H1 (cell line): ENCODE measurements around the gene TLR9. TPM values are rescaled to one million over a fixed set of nuclear protein-coding genes. Genes with fewer than 3 reads are reported as not detected.

Source experiments
- CTCF ChIA-PET: fragments of 300-600 bp; sonication (Branson Sonifier 250); formaldehyde crosslinking; loops from one replicate; lab custom pipeline; 2021; ENCODE audit not compliant: partially characterized antibody; lab: Charles Lee
- POLR2A ChIA-PET: fragments of 300-600 bp; sonication (Branson Sonifier 250); formaldehyde crosslinking; loops from one replicate; lab custom pipeline; 2021; ENCODE audit warnings: inconsistent platforms; ENCODE audit not compliant: partially characterized antibody; lab: Charles Lee
- DNase-seq, 2 experiments: peaks; one replicate each; pipeline versions ENCODE4 v3.0.0 to v3.0.0-alpha.2; 2010 to 2022; ENCODE audit warnings: low spot score in 2 of 2, low read depth in 1 of 2, mixed read lengths in 1 of 2
- FAIRE-seq: peaks from 2 replicates; lab custom pipeline; 2011; peaks lifted over from hg19 to GRCh38; lab: Jason Lieb, UNC
- H2AFZ ChIP-seq: 2 replicates; pipeline ENCODE4 v1.8.1; 2012; ENCODE audit warnings: low read length, inconsistent platforms
- H2AK5ac ChIP-seq: 2 replicates; pipeline ENCODE4 v1.6.1; 2013; ENCODE audit warnings: low read depth, low read length
- H2BK120ac ChIP-seq: replicated peaks from 2 replicates; pipeline ENCODE3; 2013; ENCODE audit warnings: low read depth, low read length, inconsistent platforms
- H2BK12ac ChIP-seq: 2 replicates; pipeline ENCODE4 v1.6.1; 2013; ENCODE audit warnings: low read depth, low read length
- H2BK15ac ChIP-seq: 2 replicates; pipeline ENCODE4 v1.6.1; 2013; ENCODE audit warnings: low read length
- H2BK20ac ChIP-seq: 2 replicates; pipeline ENCODE4 v1.6.1; 2013; ENCODE audit warnings: low read length
- H2BK5ac ChIP-seq: 2 replicates; pipeline ENCODE4 v1.6.1; 2013; ENCODE audit warnings: low read depth, low read length
- H3K14ac ChIP-seq: 2 replicates; pipeline ENCODE4 v1.6.1; 2013; ENCODE audit warnings: inconsistent platforms; ENCODE audit not compliant: insufficient read length
- H3K18ac ChIP-seq: 2 replicates; pipeline ENCODE4 v1.6.1; 2013; ENCODE audit warnings: low read length; ENCODE audit errors: extremely low read depth
- H3K23ac ChIP-seq: 2 replicates; pipeline ENCODE4 v1.6.1; 2013; ENCODE audit warnings: inconsistent platforms; ENCODE audit not compliant: insufficient read length
- H3K23me2 ChIP-seq: 2 replicates; pipeline ENCODE4 v1.6.1; 2013; ENCODE audit warnings: low read depth, low read length
- H3K27ac ChIP-seq: 2 replicates; pipeline ENCODE4 v1.6.1; 2011; ENCODE audit warnings: low read depth, low read length, inconsistent platforms
- H3K27me3 ChIP-seq, 4 experiments: replicated peaks in 1 of 4; 1 replicate in 1 of 4; 2 replicates in 3 of 4; pipeline versions ENCODE4 v1.6.1 to v1.8.1; 2011 to 2013; ENCODE audit warnings: low read length in 3 of 4, mild to moderate bottlenecking in 3 of 4, inconsistent platforms in 2 of 4, mixed read lengths in 2 of 4, moderate library complexity in 1 of 4; ENCODE audit not compliant: control insufficient read depth in 3 of 4, insufficient read depth in 3 of 4; ENCODE audit errors: extremely low read depth in 1 of 4
- H3K36me3 ChIP-seq, 4 experiments: 2 replicates each; pipeline versions ENCODE4 v1.6.1 to v1.8.1; 2011 to 2013; ENCODE audit warnings: mild to moderate bottlenecking in 4 of 4, low read length in 3 of 4, moderate library complexity in 2 of 4, control low read depth in 1 of 4, inconsistent platforms in 1 of 4; ENCODE audit not compliant: insufficient read depth in 4 of 4, control insufficient read depth in 2 of 4
- H3K4ac ChIP-seq: replicated peaks from 2 replicates; pipeline ENCODE3; 2013; ENCODE audit warnings: low read length, low read depth, mixed read lengths, inconsistent platforms; ENCODE audit not compliant: insufficient read length
- H3K4me1 ChIP-seq, 4 experiments: replicated peaks in 1 of 4; 1 replicate in 1 of 4; 2 replicates in 3 of 4; pipeline versions ENCODE4 v1.6.1 to v1.8.1; 2011 to 2013; ENCODE audit warnings: low read length in 3 of 4, inconsistent platforms in 2 of 4, mixed read lengths in 1 of 4; ENCODE audit not compliant: insufficient read depth in 4 of 4, control insufficient read depth in 3 of 4
- H3K4me2 ChIP-seq, 2 experiments: 2 replicates each; pipeline versions ENCODE4 v1.6.1 to v1.8.1; 2011 to 2013; ENCODE audit warnings: low read depth in 2 of 2, low read length in 2 of 2, control low read depth in 1 of 2, inconsistent platforms in 1 of 2, mild to moderate bottlenecking in 1 of 2; ENCODE audit not compliant: insufficient read depth in 1 of 2
- H3K4me3 ChIP-seq, 4 experiments: fragments of 200-600, 300-600 bp in 1 of 4; sonication (generic), shearing (Covaris generic), sonication (Bioruptor Twin) in 1 of 4; 2 replicates each; pipeline versions ENCODE4 v1.5.1 to v1.8.1; 2011 to 2016; ENCODE audit warnings: low read length in 4 of 4, low read depth in 3 of 4, control low read depth in 2 of 4, inconsistent platforms in 2 of 4, mild to moderate bottlenecking in 2 of 4, mixed read lengths in 1 of 4, moderate library complexity in 1 of 4; ENCODE audit not compliant: insufficient read depth in 2 of 4; ENCODE audit errors: extremely low read depth in 1 of 4
- H3K56ac ChIP-seq: replicated peaks from 2 replicates; pipeline ENCODE3; 2013; ENCODE audit warnings: low read depth, mild to moderate bottlenecking, mixed read lengths, low read length, inconsistent platforms; ENCODE audit not compliant: insufficient read length
- H3K79me1 ChIP-seq: 2 replicates; pipeline ENCODE4 v1.6.1; 2013; ENCODE audit warnings: low read depth, low read length, control low read depth
- H3K79me2 ChIP-seq, 2 experiments: 2 replicates each; pipeline versions ENCODE4 v1.6.1 to v1.8.1; 2012 to 2013; ENCODE audit warnings: low read length in 2 of 2, mild to moderate bottlenecking in 2 of 2, inconsistent platforms in 1 of 2; ENCODE audit not compliant: insufficient read depth in 2 of 2, control insufficient read depth in 1 of 2
- H3K9ac ChIP-seq, 4 experiments: replicated peaks in 1 of 4; 1 replicate in 1 of 4; 2 replicates in 3 of 4; pipeline versions ENCODE4 v1.6.1 to v1.8.1; 2011 to 2013; ENCODE audit warnings: low read depth in 3 of 4, low read length in 3 of 4, control low read depth in 2 of 4, mild to moderate bottlenecking in 2 of 4, moderate library complexity in 2 of 4, inconsistent platforms in 1 of 4; ENCODE audit errors: extremely low read depth in 1 of 4
- H3K9me3 ChIP-seq, 2 experiments: 2 replicates each; pipeline versions ENCODE4 v1.6.1 to v1.8.1; 2012 to 2013; ENCODE audit warnings: mild to moderate bottlenecking in 2 of 2, moderate library complexity in 2 of 2, control low read depth in 1 of 2, inconsistent platforms in 1 of 2, low read depth in 1 of 2, low read length in 1 of 2, mixed read lengths in 1 of 2; ENCODE audit not compliant: insufficient read depth in 2 of 2
- H4K20me1 ChIP-seq, 2 experiments: replicated peaks in 1 of 2; 2 replicates each; pipeline versions ENCODE3 to v1.8.1; 2011 to 2013; ENCODE audit warnings: inconsistent platforms in 2 of 2, low read length in 2 of 2, mild to moderate bottlenecking in 1 of 2; ENCODE audit not compliant: insufficient read depth in 2 of 2, control insufficient read depth in 1 of 2
- H4K5ac ChIP-seq: 2 replicates; pipeline ENCODE4 v1.6.1; 2013; ENCODE audit warnings: low read length, low read depth, mixed read lengths, inconsistent platforms; ENCODE audit not compliant: insufficient read length
- H4K8ac ChIP-seq: 2 replicates; pipeline ENCODE4 v1.8.0; 2013; ENCODE audit warnings: mild to moderate bottlenecking, moderate library complexity, low read length, inconsistent platforms; ENCODE audit not compliant: insufficient read depth; ENCODE audit errors: extremely low read depth
- H4K91ac ChIP-seq: replicated peaks from 2 replicates; pipeline ENCODE3; 2013; ENCODE audit warnings: low read length, mixed read lengths, inconsistent platforms; ENCODE audit not compliant: insufficient read length
- KDM4A ChIP-seq: IDR thresholded peaks from one replicate; pipeline ENCODE4 v1.7.1; 2012; ENCODE audit warnings: low read depth, mild to moderate bottlenecking, moderate library complexity, low read length, inconsistent platforms; ENCODE audit not compliant: severe bottlenecking
- WGBS, 2 experiments: shearing (Covaris generic) in 1 of 2; methylation state at CpG; one replicate each; pipeline versions ENCODE4 v1.1.6 to v1.1.7; 2013 to 2015; ENCODE audit warnings: low lambda C conversion rate in 2 of 2, mixed read lengths in 2 of 2, inconsistent platforms in 1 of 2, low coverage in 1 of 2, missing lambda C conversion rate in 1 of 2; ENCODE audit not compliant: insufficient replicate concordance in 2 of 2, insufficient coverage in 1 of 2, insufficient read length in 1 of 2; ENCODE audit errors: extremely low coverage in 1 of 2, missing lambda C conversion rate in 1 of 2; 5-methylcytosine and 5-hydroxymethylcytosine counted together
- polyA plus RNA-seq, 7 experiments: library from polyadenylated mRNA; depleted of rRNA in 3 of 7; stranded (reverse) in 5 of 7; unstranded in 2 of 7; fragments of >200 nt in 5 of 7; fragments of 200-250 nt in 2 of 7; gene quantifications; 1 replicate in 5 of 7; 2 replicates in 1 of 7; 4 replicates in 1 of 7; pipeline versions ENCODE4 v1.2.1 to v1.2.3, GENCODE V29; 2011 to 2013; ENCODE audit warnings: missing spikeins in 2 of 7, mixed read lengths in 2 of 7
- total RNA-seq: library from RNA; stranded (reverse); fragmentation: NEBNext Ultra II Directional; extraction: Animal tissue kit (Norgen Biotek cat#: 25700); gene quantifications from 2 replicates; pipeline ENCODE4 v1.2.1, GENCODE V29; 2021

TLR9 gene
- total and polyA plus RNA-seq, 2 of the 8 experiments (the other 6 are each of a cell fraction or from before 2014, with no cell fraction given), result 0.05 TPM; not detected in 1

GRCh38 chr3:52221141-52221562 is 4.3 kb downstream of the TLR9 start:
- ChIA-PET CTCF (interaction anchor here (0.7 to 20.4 kb wide), 50 partner anchors 11 to 226 kb away, joined by 3 to 336 read pairs (median 5); partner anchors contain the start of genes ALAS1, PPM1M and TWF2), POLR2A (interaction anchor here (1.0 to 2.4 kb wide), 8 partner anchors 11 to 228 kb away, joined by 3 to 7 read pairs (median 6); partner anchors contain the start of genes GLYCTK and TWF2)
- 94% methylated on average over 27 of the region's 27 CpGs; no CpG with 5 or more reads in 1 of the 2 experiments for WGBS, 2 experiments
- H2AK5ac ChIP-seq, result no peak overlapping the region
- H3K27ac ChIP-seq, result no peak overlapping the region
- H3K14ac ChIP-seq, result no peak overlapping the region
- H3K4ac ChIP-seq, result no peak overlapping the region
- H3K79me1 ChIP-seq, result no peaks in the 10 kb centered on the region
- H3K4me2 ChIP-seq, result no peak overlapping the region
- 0 out of 2 replicates have a peak overlapping the region, but pooled peaks have one; percentile 32 for H2BK5ac ChIP-seq
- no peaks in the 10 kb centered on the region; a peak in 1 of 8 replicates for H3K36me3 ChIP-seq
- peak overlapping the region; percentile 14; the same call in 1 of the 2 replicates for H4K8ac ChIP-seq
- no peak overlapping the region for H2BK120ac ChIP-seq
- peaks cover 0 to 4% (median 3%) of the 10 kb centered on the region in 4 experiments; a peak in 5 of 7 replicates for H3K4me1 ChIP-seq
- TF ChIP-seq KDM4A, result no peak
- TF ChIP-seq, all 59 proteins: peak for 0
- no peak overlapping the region for H4K91ac ChIP-seq
- no peak overlapping the region for H3K4me3 ChIP-seq
- DNase-seq, result peak in 1 of 2 experiments; percentile 43
- H3K23ac ChIP-seq, result no peak overlapping the region
- no peak overlapping the region for H4K5ac ChIP-seq
- H2AFZ ChIP-seq, result no peak overlapping the region
- H3K9me3 ChIP-seq, result no peaks in the 10 kb centered on the region
- H3K23me2 ChIP-seq, result no peaks in the 10 kb centered on the region
- H3K79me2 ChIP-seq, result no peaks in the 10 kb centered on the region
- H3K9ac ChIP-seq, result no peak overlapping the region
- H2BK20ac ChIP-seq, result no peak overlapping the region; the same call in 1 of the 2 replicates
- peak overlapping the region; percentile 61; the same call in 1 of the 2 replicates for H2BK15ac ChIP-seq
- H2BK12ac ChIP-seq, result peak overlapping the region; percentile 60; the same call in 1 of the 2 replicates
- H3K27me3 ChIP-seq, result no peaks in the 10 kb centered on the region
- H3K18ac ChIP-seq, result no peak overlapping the region
- no peak for FAIRE-seq
- H4K20me1 ChIP-seq, result no peaks in the 10 kb centered on the region
- H3K56ac ChIP-seq, result no peak overlapping the region
